Epithelial cell of umbilical artery (primary cell): ENCODE measurements around the gene HSPB8. TPM values are rescaled to one million over a fixed set of nuclear protein-coding genes. Genes with fewer than 3 reads are reported as not detected.

Experiments used
- total RNA-seq: library from RNA; depleted of rRNA; stranded (reverse); fragments of >200 nt; gene quantifications from 2 replicates; pipeline ENCODE4 v1.2.3, GENCODE V29; 2014

HSPB8 gene, protein sequence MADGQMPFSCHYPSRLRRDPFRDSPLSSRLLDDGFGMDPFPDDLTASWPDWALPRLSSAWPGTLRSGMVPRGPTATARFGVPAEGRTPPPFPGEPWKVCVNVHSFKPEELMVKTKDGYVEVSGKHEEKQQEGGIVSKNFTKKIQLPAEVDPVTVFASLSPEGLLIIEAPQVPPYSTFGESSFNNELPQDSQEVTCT
- total RNA-seq: under 0.01 and 0.91 TPM in 2 replicates

DNA sequence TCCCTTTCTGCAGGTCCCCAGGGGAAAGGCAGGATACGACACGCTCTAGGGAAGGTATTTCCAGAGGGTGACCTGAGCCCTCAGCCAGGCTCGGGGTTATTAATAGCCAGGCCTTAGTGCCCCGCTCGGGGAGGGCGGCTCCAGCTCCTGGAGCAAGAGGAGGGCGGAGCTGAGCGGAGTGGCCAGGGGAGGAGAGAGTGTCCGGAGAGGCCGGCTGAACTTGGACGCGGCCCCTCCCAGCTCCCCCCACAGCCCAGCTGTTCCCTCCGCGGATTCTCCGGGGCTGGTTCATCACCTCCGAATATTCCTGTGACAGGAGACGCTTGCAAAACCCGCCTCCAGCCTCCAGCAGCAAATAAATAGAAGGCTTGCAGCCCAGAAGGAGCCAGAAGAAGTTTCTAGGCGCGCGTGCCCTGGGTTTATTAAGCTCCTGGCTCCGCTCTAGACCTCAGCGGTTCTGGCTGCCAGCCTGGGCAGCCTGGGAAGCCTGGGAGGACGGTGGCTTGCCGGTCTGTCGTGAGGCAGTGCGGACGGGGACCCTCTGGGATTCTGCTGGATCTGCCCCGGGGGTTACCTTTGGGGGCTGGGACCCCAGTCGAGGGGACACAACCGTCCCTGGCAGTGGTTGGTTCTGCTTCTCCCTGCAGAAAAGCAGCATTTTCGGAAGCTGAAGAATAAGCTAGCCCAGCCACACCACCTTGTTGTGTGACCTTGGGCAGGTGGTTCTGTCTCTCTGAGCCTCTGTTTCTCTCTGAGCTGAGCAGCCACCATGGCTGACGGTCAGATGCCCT lies at the start of gene HSPB8:
HSPB8 (plus strand) TSS at position 388 of the 791 bp plus-strand sequence; CDS start at position 770, 382 bp downstream.

Other genes with a start within 250 kb of the HSPB8 start
- gene SRRM4, start 197.4 kb upstream of the HSPB8 start, total RNA-seq: not detected in 2 replicates
- gene CCDC60, start 155.8 kb downstream of the HSPB8 start, total RNA-seq: not detected in 2 replicates